Activated CD8-positive, alpha-beta memory T cell treated with anti-CD3 and anti-CD28 coated beads, Interleukin-2, amount 50 U/mL, for 24 hours (primary cell): ENCODE measurements around the gene NTM.

Experiments used
- DNase-seq: peaks from one replicate; pipeline ENCODE4 v3.0.0-alpha.2; 2020; ENCODE audit errors: extremely low read depth

The NTM gene

GRCh38 chr11:132208477-132209055 is 838.2 kb downstream of the NTM start:
- no peak for DNase-seq

- DNase-seq: no peak
Observed at GRCh38 chr11:132211479-132211878, 841.1 kb downstream of the NTM start.

DNA sequence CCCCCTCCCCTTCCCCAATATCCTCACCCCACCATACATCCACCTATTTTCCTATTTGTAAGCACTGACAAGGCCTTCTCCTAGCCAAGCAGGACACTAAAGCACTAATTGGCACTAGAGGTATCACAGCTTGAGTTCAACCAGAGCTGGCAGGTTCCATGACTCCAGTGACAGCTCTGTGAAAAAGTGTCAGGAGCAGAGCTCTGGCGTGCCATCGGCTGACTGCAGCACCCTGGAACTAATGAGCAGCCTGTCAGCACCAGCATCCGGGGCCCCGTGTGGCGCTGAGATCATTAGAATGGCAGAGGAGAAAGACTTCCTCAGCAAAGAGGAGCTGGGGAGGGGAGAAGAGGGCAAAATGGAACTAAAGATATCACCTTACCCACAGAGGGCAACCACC is 847.4 kb downstream of the NTM start:
- DNase-seq: no peak

DNA sequence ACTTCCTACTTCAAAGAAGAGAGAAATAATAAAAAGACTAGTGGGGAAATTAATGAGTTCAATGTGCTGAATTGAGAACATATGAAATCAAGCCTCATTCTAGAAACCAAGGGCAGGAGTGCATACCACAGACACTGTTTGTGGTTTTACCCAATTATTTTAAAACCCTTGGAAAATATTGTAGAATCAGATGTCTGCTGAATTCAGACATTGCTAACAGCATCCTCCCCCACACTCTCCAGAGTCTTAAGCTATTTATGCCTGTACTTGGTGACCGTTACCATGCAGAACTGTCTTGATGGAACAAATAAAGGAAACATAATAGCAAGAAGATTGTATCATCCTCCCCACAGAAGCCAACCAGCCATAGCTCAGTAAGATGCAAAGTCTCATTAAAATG is 850.1 kb downstream of the NTM start:
- DNase-seq: no peak

DNA sequence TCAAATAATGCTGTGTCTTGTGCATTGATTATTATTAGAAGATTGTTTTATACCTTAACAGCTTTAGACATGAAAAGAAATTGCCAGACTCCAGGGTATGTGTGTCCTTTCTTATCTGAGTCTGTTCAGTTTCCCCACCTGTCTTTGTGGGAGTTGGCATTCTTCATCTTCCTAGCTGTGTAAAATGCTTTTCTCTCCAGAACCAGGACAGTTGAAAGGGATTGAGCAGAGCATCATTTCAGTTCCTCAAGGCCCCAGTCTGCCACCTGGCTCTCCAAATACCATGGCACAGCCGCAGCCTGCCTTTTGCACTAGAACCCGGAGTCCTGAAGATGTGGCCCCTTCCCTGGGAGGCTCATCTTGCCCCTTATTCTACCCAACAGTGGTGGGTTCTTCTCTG is 851.9 kb downstream of the NTM start:
- DNase-seq: no peak

DNA sequence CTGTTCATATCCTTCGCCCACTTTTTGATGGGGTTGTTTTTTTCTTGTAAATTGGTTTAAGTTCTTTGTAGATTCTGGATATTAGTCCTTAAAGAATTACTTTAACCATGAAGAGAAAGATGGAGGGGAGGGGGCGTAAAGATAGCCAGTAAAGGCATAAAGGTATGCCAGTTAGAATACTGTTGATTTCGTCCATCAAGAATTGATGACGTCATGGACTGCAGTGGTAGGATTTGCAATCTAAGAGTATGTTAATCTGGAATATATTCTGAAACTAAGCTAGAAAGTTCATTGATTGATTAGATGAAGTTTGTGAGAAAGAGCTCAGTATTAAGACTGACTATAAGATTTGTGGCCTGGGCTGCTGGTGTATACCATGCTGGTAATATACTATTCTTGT is 856.1 kb downstream of the NTM start:
- no peak for DNase-seq

- DNase-seq: no peak
Observed at GRCh38 chr11:132228746-132229325, 858.4 kb downstream of the NTM start.

- no peak for DNase-seq
Observed at GRCh38 chr11:132231656-132232347, 861.4 kb downstream of the NTM start.

DNA sequence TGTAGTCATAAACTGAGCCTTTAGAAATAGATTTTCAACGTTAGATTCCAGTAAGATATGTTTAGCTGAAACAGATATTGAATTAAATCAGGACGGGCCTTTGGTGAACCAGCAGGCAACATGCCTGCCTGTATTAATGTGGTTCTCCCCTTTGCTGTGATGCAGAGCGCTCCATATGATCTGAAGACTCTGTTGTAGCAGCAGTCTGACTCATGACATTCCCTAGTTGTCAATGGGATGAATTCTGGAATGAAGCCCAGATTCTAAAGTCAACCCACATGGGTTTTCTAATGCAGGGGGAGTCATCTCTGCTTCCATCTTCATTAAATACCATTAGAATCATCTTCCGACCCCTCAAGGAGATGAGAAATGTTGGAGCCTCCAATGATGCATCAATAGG is 864.5 kb downstream of the NTM start:
- DNase-seq: no peak

DNA sequence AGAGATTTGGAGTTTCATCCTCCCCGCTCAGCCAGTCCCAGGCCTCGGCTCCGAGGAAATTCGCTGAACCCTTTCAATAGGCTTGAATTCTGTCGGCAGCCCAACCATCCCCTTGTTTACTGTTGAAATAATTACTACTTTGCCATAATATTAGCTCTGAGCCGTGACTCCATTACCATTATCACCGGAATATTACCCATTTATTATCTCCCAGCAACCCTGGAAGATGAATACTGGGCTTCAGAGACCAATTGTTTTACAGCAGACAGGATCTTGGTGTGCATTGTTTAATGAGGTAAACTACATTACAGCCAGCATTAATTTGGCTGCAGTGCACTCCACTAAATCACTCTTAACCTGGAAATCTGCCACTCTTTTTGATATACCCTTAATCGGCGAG is 867.4 kb downstream of the NTM start:
- no peak for DNase-seq

DNA sequence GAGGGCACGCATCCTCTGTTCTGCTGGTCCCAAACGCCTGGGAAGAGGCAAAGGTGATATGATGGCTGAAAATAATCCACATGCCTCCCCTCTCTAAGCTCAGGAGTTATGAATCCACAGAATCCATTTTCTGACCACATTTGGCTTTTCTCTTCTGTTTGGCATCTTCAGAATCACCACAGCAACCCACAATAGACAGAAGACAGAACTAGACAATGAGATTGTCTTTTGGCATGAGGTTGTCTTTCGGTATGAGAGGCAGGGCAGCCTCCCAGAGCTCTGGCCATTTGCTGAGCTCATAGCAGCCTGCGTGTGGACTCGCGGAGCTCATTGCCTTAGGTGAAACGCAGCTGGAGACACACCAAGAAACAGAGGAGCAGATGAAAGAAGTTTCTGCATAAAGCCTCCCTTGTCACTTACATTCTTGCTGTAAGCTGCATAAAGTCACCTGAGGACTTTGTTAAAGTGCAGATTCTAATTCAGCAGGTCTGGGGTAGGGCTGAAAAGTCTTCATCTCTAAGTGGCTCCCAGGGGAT is 868.0 kb downstream of the NTM start:
- no peak for DNase-seq

GRCh38 chr11:132240374-132240773 is 870.0 kb downstream of the NTM start:
- DNase-seq: no peak

- no peak for DNase-seq
Observed at GRCh38 chr11:132242632-132243031, 872.2 kb downstream of the NTM start.

GRCh38 chr11:132244846-132245245 is 874.4 kb downstream of the NTM start:
- no peak for DNase-seq

- no peak for DNase-seq
Observed at GRCh38 chr11:132245403-132246385, 875.3 kb downstream of the NTM start.

DNA sequence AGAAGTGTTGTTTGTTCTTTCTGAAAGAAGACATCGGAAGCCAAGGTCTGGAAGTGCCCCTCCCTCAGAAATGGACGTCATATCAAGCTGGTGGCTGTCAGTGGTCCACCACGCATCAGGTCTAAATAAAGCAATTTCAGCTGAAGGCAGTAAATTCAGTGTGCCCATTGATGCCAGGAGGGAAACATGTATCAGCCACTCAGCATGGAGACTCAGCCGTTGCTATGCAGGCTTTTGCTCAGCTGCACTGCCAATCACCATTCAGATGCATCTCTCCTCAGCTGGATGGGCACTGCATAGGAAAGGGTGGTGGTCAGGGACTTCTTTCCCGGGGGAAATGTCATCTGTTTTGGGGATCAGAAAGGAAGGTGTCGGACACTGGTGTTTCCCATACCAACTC is 878.2 kb downstream of the NTM start:
- DNase-seq: no peak

DNA sequence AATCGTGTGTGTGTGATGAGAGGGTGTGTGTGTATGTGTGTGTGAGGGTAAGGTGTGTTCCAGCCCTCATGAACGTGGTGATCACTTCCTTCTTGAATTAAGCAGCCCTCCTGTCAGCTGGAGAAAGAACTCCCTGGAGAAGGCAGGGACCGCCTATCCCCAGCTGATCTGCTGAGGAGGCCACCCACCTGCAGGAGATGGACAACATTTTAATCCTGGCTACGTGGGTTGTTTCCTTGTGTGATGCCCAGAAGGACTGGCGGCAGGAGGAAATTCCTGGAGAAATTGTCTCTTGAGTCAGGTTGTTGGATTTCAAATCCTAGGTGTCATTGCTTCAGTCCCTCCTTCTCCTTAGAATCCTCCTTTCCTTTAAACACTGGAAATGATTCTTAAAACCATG is 878.8 kb downstream of the NTM start:
- no peak for DNase-seq

- DNase-seq: no peak
Observed at GRCh38 chr11:132251061-132251460, 880.6 kb downstream of the NTM start.

DNA sequence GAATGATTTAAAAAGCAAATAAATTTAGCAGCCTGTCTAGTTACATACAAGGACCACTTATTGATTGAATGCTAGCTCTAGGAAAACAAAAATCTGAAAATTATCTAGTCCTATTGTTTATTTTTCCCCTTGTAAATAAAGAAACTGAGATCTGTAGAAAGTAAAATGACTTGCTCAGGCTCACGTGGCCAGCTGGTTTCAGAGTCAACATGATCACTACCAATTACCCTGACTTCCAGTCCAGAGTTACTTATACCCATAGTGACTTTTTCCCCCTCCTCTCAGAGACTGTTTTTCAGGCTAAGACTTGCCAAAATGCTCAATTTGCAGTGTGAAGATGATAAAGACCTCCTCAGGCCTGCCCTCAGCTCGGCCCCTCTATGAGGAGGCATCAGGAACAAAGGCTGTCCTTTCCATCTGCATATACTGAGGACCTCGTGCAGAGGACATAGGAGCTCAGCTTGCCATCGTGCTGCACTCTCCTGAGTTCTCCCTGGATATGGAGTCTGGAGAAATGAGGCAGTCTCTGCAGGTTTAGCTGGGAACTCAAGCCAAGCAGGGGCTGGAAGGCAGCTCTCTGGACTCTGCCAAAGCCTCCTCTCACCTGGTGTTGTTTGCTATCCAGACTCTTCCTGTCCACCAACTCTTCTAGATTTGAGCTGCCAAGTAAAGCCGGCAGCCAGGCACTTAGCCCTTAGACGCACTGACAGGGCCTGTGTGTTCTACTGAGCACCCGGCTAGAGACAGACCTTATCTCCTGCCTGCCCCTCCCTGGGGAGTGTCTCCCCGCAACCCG is 883.3 kb downstream of the NTM start:
- DNase-seq: no peak

GRCh38 chr11:132254906-132255305 is 884.5 kb downstream of the NTM start:
- no peak for DNase-seq
